ENCODE measurements around the gene AP3B1.

The AP3B1 gene

GRCh38 chr5:77952636-77953212 is 341.8 kb downstream of the AP3B1 start:
- H3K27ac ChIP-seq (replicated peaks), result no peak overlapping the region
- no peak for DNase-seq (ENCODE audit: low read depth in 1 of 2, low spot score in 1 of 2)
- TF ChIP-seq SPI1 (IDR thresholded peaks at IDR 0.05; ENCODE audit: borderline replicate concordance, low read depth) (no peak), POLR2AphosphoS5 (IDR thresholded peaks at IDR 0.05; ENCODE audit: low read depth) (no peak), GABPA (IDR thresholded peaks at IDR 0.05; ENCODE audit: low read depth) (no peak), REST (IDR thresholded peaks at IDR 0.05; ENCODE audit: insufficient replicate concordance, low read depth) (no peak), CTCF (IDR thresholded peaks at IDR 0.05; ENCODE audit: insufficient read depth, low read length) (no peak)
- no peaks in the 10 kb centered on the region for H3K27me3 ChIP-seq (ENCODE audit: insufficient read depth, poor library complexity, severe bottlenecking)
- H3K4me3 ChIP-seq (replicated peaks; ENCODE audit: insufficient read depth, low read length), result no peak overlapping the region
